ENCODE measurements around the gene CPE.

The CPE gene

DNA sequence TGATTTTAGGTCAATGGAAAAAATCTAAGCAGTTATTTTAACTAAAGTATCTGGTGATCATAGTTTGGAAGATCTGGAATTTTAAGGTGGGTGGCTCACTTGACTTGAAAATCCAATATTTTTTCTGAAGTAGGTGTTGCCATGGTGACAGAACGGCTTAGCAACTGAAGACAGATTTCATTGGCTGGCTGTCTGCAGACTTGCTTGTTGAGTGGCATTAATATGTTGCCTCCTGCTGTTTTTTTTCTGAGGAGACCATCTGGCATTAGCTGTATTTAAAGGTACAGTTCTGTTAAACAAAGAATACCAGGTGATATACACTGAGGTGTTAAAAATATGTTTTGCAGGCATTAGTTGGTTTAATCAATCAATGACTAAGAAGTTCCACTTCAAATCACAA lies 19.8 kb downstream of the CPE start:
- no peaks in the 10 kb centered on the region for H3K79me2 ChIP-seq (ENCODE audit: control insufficient read depth, low read length)
- H4K20me1 ChIP-seq (ENCODE audit: control insufficient read depth, insufficient read depth, low read depth, low read length), result no peaks in the 10 kb centered on the region
- no peaks in the 10 kb centered on the region for H3K4me1 ChIP-seq (ENCODE audit: control insufficient read depth, low read length)
- H3K9me3 ChIP-seq (ENCODE audit: control insufficient read depth, insufficient read depth, low read length), result no peaks in the 10 kb centered on the region
- TF ChIP-seq, protein P1, sequence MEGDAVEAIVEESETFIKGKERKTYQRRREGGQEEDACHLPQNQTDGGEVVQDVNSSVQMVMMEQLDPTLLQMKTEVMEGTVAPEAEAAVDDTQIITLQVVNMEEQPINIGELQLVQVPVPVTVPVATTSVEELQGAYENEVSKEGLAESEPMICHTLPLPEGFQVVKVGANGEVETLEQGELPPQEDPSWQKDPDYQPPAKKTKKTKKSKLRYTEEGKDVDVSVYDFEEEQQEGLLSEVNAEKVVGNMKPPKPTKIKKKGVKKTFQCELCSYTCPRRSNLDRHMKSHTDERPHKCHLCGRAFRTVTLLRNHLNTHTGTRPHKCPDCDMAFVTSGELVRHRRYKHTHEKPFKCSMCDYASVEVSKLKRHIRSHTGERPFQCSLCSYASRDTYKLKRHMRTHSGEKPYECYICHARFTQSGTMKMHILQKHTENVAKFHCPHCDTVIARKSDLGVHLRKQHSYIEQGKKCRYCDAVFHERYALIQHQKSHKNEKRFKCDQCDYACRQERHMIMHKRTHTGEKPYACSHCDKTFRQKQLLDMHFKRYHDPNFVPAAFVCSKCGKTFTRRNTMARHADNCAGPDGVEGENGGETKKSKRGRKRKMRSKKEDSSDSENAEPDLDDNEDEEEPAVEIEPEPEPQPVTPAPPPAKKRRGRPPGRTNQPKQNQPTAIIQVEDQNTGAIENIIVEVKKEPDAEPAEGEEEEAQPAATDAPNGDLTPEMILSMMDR (IDR thresholded peaks at IDR 0.05; ENCODE audit: low read depth, low read length, poor library complexity, severe bottlenecking), result no peak
- no peak for TF ChIP-seq EZH2phosphoT487 (IDR thresholded peaks at IDR 0.05; ENCODE audit: borderline replicate concordance, low read length)
- no peak overlapping the region for H3K4me3 ChIP-seq (ENCODE audit: low read length)
- no peaks in the 10 kb centered on the region for H3K9me2 ChIP-seq (replicated peaks; ENCODE audit: control insufficient read depth, low read length)
- no peaks in the 10 kb centered on the region for H3K36me3 ChIP-seq (ENCODE audit: control insufficient read depth, low read length)
- H3K4me2 ChIP-seq (ENCODE audit: low read length), result no peak overlapping the region
- no peaks in the 10 kb centered on the region for H3F3A ChIP-seq (ENCODE audit: control insufficient read depth, insufficient read depth)
- H3K27ac ChIP-seq (ENCODE audit: low read depth, low read length), result no peak overlapping the region
- peaks cover 5% of the 10 kb centered on the region; the same call in 1 of the 2 replicates for H3K27me3 ChIP-seq (ENCODE audit: control insufficient read depth, low read length)

- no peaks in the 10 kb centered on the region for H3K9me3 ChIP-seq (ENCODE audit: control insufficient read depth, insufficient read depth, low read length)
- no peaks in the 10 kb centered on the region for H3F3A ChIP-seq (ENCODE audit: control insufficient read depth, insufficient read depth)
- no peak overlapping the region for H3K27ac ChIP-seq (ENCODE audit: low read depth, low read length)
- H3K4me3 ChIP-seq (ENCODE audit: low read length), result no peak overlapping the region
- H3K4me1 ChIP-seq (ENCODE audit: control insufficient read depth, low read length), result no peaks in the 10 kb centered on the region
- no peak overlapping the region for H3K4me2 ChIP-seq (ENCODE audit: low read length)
- 0 out of 2 replicates have a peak, but pooled peaks cover 3% of the 10 kb centered on the region for H3K27me3 ChIP-seq (ENCODE audit: control insufficient read depth, low read length)
- no peaks in the 10 kb centered on the region; the same call in 1 of the 2 replicates for H3K9me2 ChIP-seq (replicated peaks; ENCODE audit: control insufficient read depth, low read length)
- H3K79me2 ChIP-seq (ENCODE audit: control insufficient read depth, low read length), result no peaks in the 10 kb centered on the region
- TF ChIP-seq EZH2phosphoT487 (IDR thresholded peaks at IDR 0.05; ENCODE audit: borderline replicate concordance, low read length), result no peak
- TF ChIP-seq, protein P1 (IDR thresholded peaks at IDR 0.05; ENCODE audit: low read depth, low read length, poor library complexity, severe bottlenecking), result no peak
- no peaks in the 10 kb centered on the region for H3K36me3 ChIP-seq (ENCODE audit: control insufficient read depth, low read length)
- H4K20me1 ChIP-seq (ENCODE audit: control insufficient read depth, insufficient read depth, low read depth, low read length), result no peaks in the 10 kb centered on the region
Measured at GRCh38 chr4:165402375-165402774, 23.6 kb downstream of the CPE start.

- H3F3A ChIP-seq (ENCODE audit: control insufficient read depth, insufficient read depth), result no peaks in the 10 kb centered on the region
- H4K20me1 ChIP-seq (ENCODE audit: control insufficient read depth, insufficient read depth, low read depth, low read length), result no peaks in the 10 kb centered on the region
- H3K27ac ChIP-seq (ENCODE audit: low read depth, low read length), result no peak overlapping the region
- TF ChIP-seq, protein P1 (IDR thresholded peaks at IDR 0.05; ENCODE audit: low read depth, low read length, poor library complexity, severe bottlenecking), result no peak
- TF ChIP-seq EZH2phosphoT487 (IDR thresholded peaks at IDR 0.05; ENCODE audit: borderline replicate concordance, low read length), result no peak
- H3K4me3 ChIP-seq (ENCODE audit: low read length), result no peak overlapping the region
- H3K9me2 ChIP-seq (replicated peaks; ENCODE audit: control insufficient read depth, low read length), result no peaks in the 10 kb centered on the region; the same call in 1 of the 2 replicates
- H3K9me3 ChIP-seq (ENCODE audit: control insufficient read depth, insufficient read depth, low read length), result no peaks in the 10 kb centered on the region
- no peaks in the 10 kb centered on the region for H3K36me3 ChIP-seq (ENCODE audit: control insufficient read depth, low read length)
- 0 out of 2 replicates have a peak, but pooled peaks cover 3% of the 10 kb centered on the region for H3K27me3 ChIP-seq (ENCODE audit: control insufficient read depth, low read length)
- H3K79me2 ChIP-seq (ENCODE audit: control insufficient read depth, low read length), result no peaks in the 10 kb centered on the region
- no peaks in the 10 kb centered on the region for H3K4me1 ChIP-seq (ENCODE audit: control insufficient read depth, low read length)
- H3K4me2 ChIP-seq (ENCODE audit: low read length), result no peak overlapping the region
Measured at GRCh38 chr4:165403048-165403447, 24.2 kb downstream of the CPE start.
